Breast epithelium (tissue), 4 donors: ENCODE data around the gene SEMA4B. TPM values are rescaled to one million over a fixed set of nuclear protein-coding genes. Genes with fewer than 3 reads are reported as not detected.

Experiments used
- DNase-seq, 2 donors: peaks; one replicate each; pipeline ENCODE4 v3.0.0-alpha.2; 2019; ENCODE audit warnings: low spot score in 2 of 2
- H3K27ac ChIP-seq, 2 donors: fragments of 200-600 bp; sonication (generic) in 1 of 2; one replicate each; pipeline ENCODE4 v1.5.1; 2016 to 2019; ENCODE audit warnings: mild to moderate bottlenecking in 1 of 2
- H3K27me3 ChIP-seq, 2 donors: fragments of 200-600 bp; sonication (generic) in 1 of 2; one replicate each; pipeline versions ENCODE4 v1.5.1 to v1.6.0; 2017 to 2019; ENCODE audit warnings: control low read depth in 1 of 2, mild to moderate bottlenecking in 1 of 2
- H3K36me3 ChIP-seq: fragments of 200-600 bp; one replicate; pipeline ENCODE4 v1.5.1; 2019
- H3K4me1 ChIP-seq, 2 donors: fragments of 200-600 bp; sonication (generic); one replicate each; pipeline ENCODE4 v1.5.1; 2016 to 2019; ENCODE audit warnings: control low read depth in 1 of 2
- H3K4me3 ChIP-seq, 3 donors: fragments of 200-600 bp; sonication (generic); 1 replicate in 2 of 3; 2 replicates in 1 of 3; pipeline ENCODE4 v1.5.1; 2016 to 2019; ENCODE audit warnings: mild to moderate bottlenecking in 3 of 3, moderate library complexity in 2 of 3
- H3K9me3 ChIP-seq, 2 donors: fragments of 200-600 bp; sonication (generic) in 1 of 2; one replicate each; pipeline ENCODE4 v1.5.1; 2016 to 2019; ENCODE audit warnings: control low read depth in 1 of 2
- CTCF ChIP-seq, 3 donors: fragments of 450-650 bp; IDR thresholded peaks; one replicate each; pipeline ENCODE4 v1.5.1; 2016 to 2017; ENCODE audit warnings: antibody characterized with exemption in 3 of 3, mild to moderate bottlenecking in 3 of 3, moderate library complexity in 3 of 3
- POLR2A ChIP-seq: fragments of 450-650 bp; IDR thresholded peaks from one replicate; pipeline ENCODE4 v1.6.1; 2016; ENCODE audit warnings: antibody characterized with exemption, mild to moderate bottlenecking, moderate library complexity
- POLR2AphosphoS5 ChIP-seq, 3 donors: sonication (generic); formaldehyde crosslinking; IDR thresholded peaks; one replicate each; pipeline ENCODE4 v1.6.1; 2017; ENCODE audit warnings: antibody characterized with exemption in 3 of 3
- intact Hi-C: fragments of 100-400 bp; cut with DNase I; formaldehyde crosslinking; loops from one replicate; pipeline ENCODE4 v1.15.1; 2023; ENCODE audit warnings: low total_unique reads
- total RNA-seq, 3 donors: library from RNA; depleted of rRNA; stranded (reverse); fragments of >200 nt; gene quantifications; one replicate each; pipeline ENCODE4 v1.1.0, GENCODE V29; 2016

SEMA4B gene
- total RNA-seq, 3 donors from 2014 or later = 6.6 to 72.8 (median 56.9) TPM

- H3K4me1 ChIP-seq = no peaks in the 10 kb centered on the region
- TF ChIP-seq POLR2A (no peak), POLR2AphosphoS5 (IDR thresholded peaks at IDR 0.05) (no peak), CTCF (IDR thresholded peaks at IDR 0.05) (no peak)
- H3K9me3 ChIP-seq = no peaks in the 10 kb centered on the region
- no peaks in the 10 kb centered on the region for H3K27me3 ChIP-seq
- no peaks in the 10 kb centered on the region for H3K36me3 ChIP-seq
- H3K27ac ChIP-seq = no peak overlapping the region
- H3K4me3 ChIP-seq = no peak overlapping the region
- no peak for DNase-seq
- intact Hi-C loops = no loop called here
These were observed 27.0 kb downstream of the SEMA4B start for GRCh38 chr15:90227816-90228772.

GRCh38 chr15:90228960-90229359 lies 27.8 kb downstream of the SEMA4B start:
- no peak for DNase-seq
- intact Hi-C loops = no loop called here
- Histone ChIP-seq H3K27me3 (no peaks in the 10 kb centered on the region), H3K4me3 (no peak overlapping the region), H3K36me3 (no peaks in the 10 kb centered on the region), H3K4me1 (no peaks in the 10 kb centered on the region), H3K27ac (no peak overlapping the region), H3K9me3 (no peaks in the 10 kb centered on the region)
- TF ChIP-seq POLR2A (no peak), CTCF (IDR thresholded peaks at IDR 0.05) (no peak), POLR2AphosphoS5 (IDR thresholded peaks at IDR 0.05) (no peak)

- DNase-seq = no peak
- Histone ChIP-seq H3K27ac (peak overlapping the region; percentile 55 to 65), H3K27me3 (no peaks in the 10 kb centered on the region), H3K9me3 (no peaks in the 10 kb centered on the region), H3K4me3 (no peak overlapping the region), H3K36me3 (no peaks in the 10 kb centered on the region), H3K4me1 (peaks cover 0 to 6% of the 10 kb centered on the region in 2 donors)
- TF ChIP-seq POLR2AphosphoS5 (IDR thresholded peaks at IDR 0.05) = no peak
- no peak for TF ChIP-seq POLR2A
- TF ChIP-seq CTCF (IDR thresholded peaks at IDR 0.05) = no peak
- intact Hi-C loops = no loop called here
These were observed 29.0 kb downstream of the SEMA4B start for GRCh38 chr15:90230071-90230494.

GRCh38 chr15:90230610-90231009 lies 29.5 kb downstream of the SEMA4B start:
- intact Hi-C loops = no loop called here
- Histone ChIP-seq H3K27ac (peak overlapping the region; percentile 55 to 65), H3K4me3 (no peak overlapping the region), H3K9me3 (no peaks in the 10 kb centered on the region), H3K4me1 (peaks cover 0 to 6% of the 10 kb centered on the region in 2 donors), H3K27me3 (no peaks in the 10 kb centered on the region), H3K36me3 (no peaks in the 10 kb centered on the region)
- no peak for DNase-seq
- no peak for TF ChIP-seq POLR2AphosphoS5 (IDR thresholded peaks at IDR 0.05)
- TF ChIP-seq CTCF (IDR thresholded peaks at IDR 0.05) = no peak
- TF ChIP-seq POLR2A = no peak
